SK-N-SH (cell line): ENCODE measurements around the gene CUEDC1. TPM values are rescaled to one million over a fixed set of nuclear protein-coding genes. Genes with fewer than 3 reads are reported as not detected.

Experiments
- CTCF ChIA-PET: fragments of 300-600, 350-600 bp; formaldehyde crosslinking; extraction: SDS; loops from one replicate; lab custom pipeline; 2021; lab: Yijun Ruan, JAX
- POLR2A ChIA-PET: fragments of 350-600 bp; sonication (Branson Sonifier 250); formaldehyde crosslinking; extraction: SDS; loops from one replicate; lab custom pipeline; 2020; ENCODE audit warnings: antibody characterized with exemption, inconsistent platforms; lab: Yijun Ruan, JAX
- DNase-seq: peaks from one replicate; pipeline ENCODE4 v3.0.0; 2012
- H2AFZ ChIP-seq: fragments of 200-600 bp; sonication (generic); 2 replicates; pipeline ENCODE4 v1.8.1; 2016; ENCODE audit warnings: antibody characterized with exemption, mild to moderate bottlenecking, low read depth
- H3F3A ChIP-seq: fragments of 200-600 bp; sonication (generic); replicated peaks from 2 replicates; pipeline ENCODE3; 2016; ENCODE audit warnings: antibody characterized with exemption, mild to moderate bottlenecking; ENCODE audit not compliant: insufficient read depth
- H3K27ac ChIP-seq, 2 experiments: fragments of 200-500 bp in 1 of 2; fragments of 200-600 bp in 1 of 2; sonication (Bioruptor generic) in 1 of 2; sonication (generic), shearing (Covaris generic) in 1 of 2; 2 replicates each; pipeline versions ENCODE4 v1.5.1 to v1.6.1; 2014 to 2016; ENCODE audit warnings: low read depth in 2 of 2, inconsistent platforms in 1 of 2, low read length in 1 of 2, mild to moderate bottlenecking in 1 of 2, mixed read lengths in 1 of 2
- H3K27me3 ChIP-seq: fragments of 200-600 bp; sonication (generic), shearing (Covaris generic); 2 replicates; pipeline ENCODE4 v1.6.1; 2016; ENCODE audit warnings: mixed run types; ENCODE audit not compliant: insufficient read depth
- H3K36me3 ChIP-seq, 2 experiments: fragments of 200-500 bp in 1 of 2; fragments of 200-600 bp in 1 of 2; sonication (Bioruptor generic) in 1 of 2; sonication (generic) in 1 of 2; replicated peaks in 1 of 2; 2 replicates each; pipeline versions ENCODE3 to v1.5.1; 2014 to 2016; ENCODE audit warnings: low read length in 1 of 2, mild to moderate bottlenecking in 1 of 2; ENCODE audit not compliant: insufficient read depth in 2 of 2, control insufficient read depth in 1 of 2
- H3K4me1 ChIP-seq, 2 experiments: fragments of 200-500 bp in 1 of 2; fragments of 200-600 bp in 1 of 2; sonication (Bioruptor generic) in 1 of 2; sonication (generic), shearing (Covaris generic) in 1 of 2; 2 replicates each; pipeline versions ENCODE4 v1.5.1 to v1.6.1; 2014 to 2016; ENCODE audit warnings: low read depth in 1 of 2, low read length in 1 of 2, mixed run types in 1 of 2; ENCODE audit not compliant: insufficient read depth in 2 of 2, control insufficient read depth in 1 of 2
- H3K4me2 ChIP-seq: fragments of 200-600 bp; sonication (generic), shearing (Covaris generic); 2 replicates; pipeline ENCODE4 v1.6.1; 2017; ENCODE audit warnings: mixed run types
- H3K4me3 ChIP-seq, 2 experiments: fragments of 200-500 bp in 1 of 2; fragments of 200-600 bp in 1 of 2; sonication (Bioruptor generic) in 1 of 2; sonication (generic), shearing (Covaris generic) in 1 of 2; 2 replicates each; pipeline versions ENCODE4 v1.5.1 to v1.8.1; 2014 to 2016; ENCODE audit warnings: low read depth in 2 of 2, inconsistent platforms in 1 of 2, low read length in 1 of 2, mild to moderate bottlenecking in 1 of 2, mixed read lengths in 1 of 2, moderate library complexity in 1 of 2
- H3K79me2 ChIP-seq: fragments of 200-600 bp; sonication (generic); 2 replicates; pipeline ENCODE4 v1.8.1; 2017; ENCODE audit warnings: mild to moderate bottlenecking; ENCODE audit not compliant: insufficient read depth
- H3K9ac ChIP-seq: fragments of 200-600 bp; sonication (generic); 2 replicates; pipeline ENCODE4 v1.6.1; 2017; ENCODE audit warnings: mixed run types
- H3K9me2 ChIP-seq: fragments of 200-600 bp; sonication (generic); 2 replicates; pipeline ENCODE4 v1.6.1; 2017; ENCODE audit warnings: mixed run types
- H3K9me3 ChIP-seq: fragments of 200-600 bp; sonication (generic); 2 replicates; pipeline ENCODE4 v1.6.1; 2017; ENCODE audit warnings: mixed run types, mild to moderate bottlenecking, moderate library complexity
- H4K20me1 ChIP-seq: fragments of 200-600 bp; sonication (generic); 2 replicates; pipeline ENCODE4 v1.6.1; 2017; ENCODE audit warnings: mild to moderate bottlenecking, mixed run types; ENCODE audit not compliant: insufficient read depth
- CHD2 ChIP-seq: fragments of 150-350 bp; IDR thresholded peaks from 2 replicates; pipeline ENCODE4 v1.6.1; 2018; ENCODE audit warnings: low read length; ENCODE audit not compliant: partially characterized antibody
- FOXM1 ChIP-seq: IDR thresholded peaks from 2 replicates; pipeline ENCODE4 v1.4.0; 2012; ENCODE audit warnings: low read depth, mild to moderate bottlenecking
- GABPA ChIP-seq: IDR thresholded peaks from 2 replicates; pipeline ENCODE4 v1.4.0; 2012; ENCODE audit warnings: low read depth, mild to moderate bottlenecking
- JUND ChIP-seq: IDR thresholded peaks from 2 replicates; pipeline ENCODE4 v1.4.0; 2012
- MXI1 ChIP-seq: IDR thresholded peaks from 2 replicates; pipeline ENCODE4 v1.6.1; 2012; ENCODE audit warnings: mild to moderate bottlenecking, low read depth, low read length, improper control_type of control experiment
- NFIC ChIP-seq: IDR thresholded peaks from 2 replicates; pipeline ENCODE4 v1.4.0; 2012; ENCODE audit warnings: borderline replicate concordance
- POLR2AphosphoS5 ChIP-seq: IDR thresholded peaks from 2 replicates; pipeline ENCODE4 v1.6.1; 2012; ENCODE audit warnings: low read depth, low read length
- RAD21 ChIP-seq: IDR thresholded peaks from 2 replicates; pipeline ENCODE4 v1.6.1; 2012; ENCODE audit warnings: mild to moderate bottlenecking, low read length
- RCOR1 ChIP-seq: fragments of 150-350 bp; IDR thresholded peaks from 2 replicates; pipeline ENCODE4 v1.6.1; 2017; ENCODE audit warnings: antibody characterized with exemption, low read length
- SIN3A ChIP-seq: IDR thresholded peaks from 2 replicates; pipeline ENCODE4 v1.6.1; 2012; ENCODE audit warnings: low read depth, mild to moderate bottlenecking, low read length, moderate library complexity, borderline replicate concordance
- SMC3 ChIP-seq: IDR thresholded peaks from 2 replicates; pipeline ENCODE4 v1.6.1; 2012; ENCODE audit warnings: low read depth, low read length, improper control_type of control experiment
- TAF1 ChIP-seq: IDR thresholded peaks from 2 replicates; pipeline ENCODE4 v1.6.1; 2012; ENCODE audit warnings: low read depth, mild to moderate bottlenecking, low read length, moderate library complexity, borderline replicate concordance
- YY1 ChIP-seq: IDR thresholded peaks from 2 replicates; pipeline ENCODE4 v1.4.0; 2012; ENCODE audit warnings: low read depth, mild to moderate bottlenecking
- WGBS: methylation state at CpG from one replicate; pipeline ENCODE4 v1.1.6; 2017; ENCODE audit warnings: low lambda C conversion rate; 5-methylcytosine and 5-hydroxymethylcytosine counted together
- polyA plus RNA-seq, 3 experiments: library from polyadenylated mRNA; depleted of rRNA; stranded (reverse); fragments of >200 nt; gene quantifications; 2 replicates each; pipeline ENCODE4 v1.2.3, GENCODE V29; 2012
- TF ChIP-seq, protein P1 (sequence below): fragments of 200-600 bp; sonication (generic); IDR thresholded peaks from 2 replicates; pipeline ENCODE4 v1.6.1; 2017; ENCODE audit warnings: antibody characterized with exemption, mild to moderate bottlenecking, moderate library complexity
- TF ChIP-seq, protein P2 (sequence below): IDR thresholded peaks from 2 replicates; pipeline ENCODE4 v1.4.0; 2012; ENCODE audit warnings: low read depth, borderline replicate concordance

The CUEDC1 gene
- polyA plus RNA-seq, 1 of the 3 experiments (the other 2 are of a cell fraction), result 58.9 TPM

DNA sequence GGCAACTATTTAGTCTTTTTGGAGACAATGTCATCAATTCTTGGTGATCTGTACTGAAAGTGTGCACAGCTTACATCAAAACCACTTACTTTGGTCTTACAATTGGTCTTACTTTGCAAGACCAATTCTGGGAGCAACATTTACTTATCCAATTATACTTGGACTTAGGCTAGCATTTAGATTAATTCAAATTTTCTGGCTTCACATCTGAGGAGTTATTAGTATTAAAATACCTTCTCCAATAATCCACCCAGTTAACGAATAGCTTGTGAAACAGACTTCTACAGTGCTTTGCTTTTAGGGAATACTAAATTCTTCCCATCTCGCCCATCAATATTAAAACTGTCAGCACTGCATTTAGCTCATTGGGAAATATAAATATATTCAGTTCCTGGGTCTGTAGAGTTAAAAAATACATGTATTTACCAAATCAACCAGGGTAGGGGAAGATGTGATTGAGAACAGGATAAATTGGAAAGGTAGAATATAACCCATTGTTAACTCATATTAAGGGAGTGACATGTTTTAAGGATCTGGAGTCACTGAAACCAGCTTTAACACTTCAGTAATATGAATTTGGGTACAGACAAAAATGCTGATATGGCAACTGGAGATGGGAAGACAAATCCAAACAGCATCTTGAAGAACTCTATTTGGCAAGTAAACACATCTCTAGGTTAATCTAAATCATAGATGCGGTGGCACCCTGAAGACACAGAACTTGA, 42.0 kb upstream of the CUEDC1 start:
- Histone ChIP-seq H3K9me3 (no peaks in the 10 kb centered on the region), H3K4me3 (no peak overlapping the region), H3K36me3 (peaks cover 51 to 58% of the 10 kb centered on the region in 2 experiments), H3K27me3 (no peaks in the 10 kb centered on the region), H4K20me1 (peaks cover 24% of the 10 kb centered on the region), H3K4me1 (peaks cover 3 to 13% of the 10 kb centered on the region in 2 experiments; a peak in 2 of 4 replicates), H3K79me2 (peaks cover 32% of the 10 kb centered on the region), H3K4me2 (no peak overlapping the region), H2AFZ (no peak overlapping the region), H3K9ac (no peak overlapping the region), H3K27ac (no peak overlapping the region), H3K9me2 (no peaks in the 10 kb centered on the region), H3F3A (peaks cover 72% of the 10 kb centered on the region)
- 97% methylated on average over 3 of the region's 3 CpGs for WGBS
- ChIA-PET CTCF (interaction anchor here (0.8 to 20.5 kb wide), 16 partner anchors 7 to 347 kb away, joined by 3 to 1002 read pairs (median 8); partner anchors contain the start of genes MRPS23, SRSF1 and VEZF1), POLR2A (interaction anchor here (1.0 to 5.0 kb wide), 7 partner anchors 10 to 141 kb away, joined by 3 to 36 read pairs (median 6); partner anchors contain the start of genes DYNLL2 and SRSF1)
- TF ChIP-seq RAD21 (no peak), POLR2AphosphoS5 (peak; percentile 1; the same call in 1 of the 2 replicates), JUND (peak; percentile 3; the same call in 1 of the 2 replicates)
- no peak for DNase-seq

DNA sequence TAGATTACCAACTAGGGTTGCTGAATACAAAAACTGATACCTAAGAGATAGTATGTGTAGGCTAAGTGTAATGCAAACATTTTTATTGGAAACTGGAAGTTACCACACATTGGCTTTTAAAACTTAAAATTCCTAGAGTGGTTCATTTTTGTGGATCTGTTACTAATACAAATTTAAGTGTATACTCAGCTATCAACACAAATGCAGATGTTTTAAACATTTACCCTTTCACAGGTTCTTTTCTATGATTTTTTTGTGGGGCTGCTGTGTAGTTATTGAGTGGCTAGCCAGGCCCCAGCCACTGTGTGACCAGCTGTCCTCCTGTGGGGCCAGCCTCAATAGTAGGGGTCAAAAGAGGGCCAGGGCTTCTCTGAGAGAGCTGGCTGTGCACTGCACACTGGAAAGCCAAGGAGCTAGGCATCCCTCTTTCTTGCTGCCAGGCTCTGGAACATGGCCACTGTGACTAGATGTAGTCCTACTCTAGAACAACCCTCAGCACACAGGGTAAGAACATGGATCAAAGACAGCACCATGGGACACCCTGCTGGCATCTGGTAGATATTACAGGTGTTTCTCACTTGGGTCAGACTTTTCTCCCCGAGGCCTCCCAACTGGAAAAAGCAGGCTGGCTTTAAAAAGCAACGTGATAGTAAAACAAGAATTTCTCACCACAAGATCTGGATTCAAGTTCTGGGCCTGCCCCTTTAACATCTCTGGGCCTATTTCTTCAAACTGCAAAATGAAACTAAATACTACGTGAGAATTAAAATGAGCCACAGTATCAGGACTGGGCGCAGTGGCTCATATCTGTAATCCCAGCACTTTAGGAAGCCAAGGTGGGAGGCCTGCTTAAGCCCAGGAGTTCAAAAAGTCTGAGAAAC, 40.1 kb upstream of the CUEDC1 start:
- Histone ChIP-seq H2AFZ (no peak overlapping the region), H3K9me3 (no peaks in the 10 kb centered on the region), H3K4me3 (no peak overlapping the region), H3K27me3 (no peaks in the 10 kb centered on the region), H3K27ac (peak overlapping the region; percentile 18 to 33; a peak in 3 of 4 replicates), H3K36me3 (peaks cover 33 to 38% of the 10 kb centered on the region in 2 experiments), H3K9ac (no peak overlapping the region), H4K20me1 (peaks cover 11% of the 10 kb centered on the region), H3F3A (peaks cover 71% of the 10 kb centered on the region), H3K4me1 (peaks cover 0 to 13% of the 10 kb centered on the region in 2 experiments; a peak in 2 of 4 replicates), H3K4me2 (no peak overlapping the region), H3K9me2 (no peaks in the 10 kb centered on the region), H3K79me2 (peaks cover 15% of the 10 kb centered on the region)
- POLR2A ChIA-PET, result interaction anchor here (1.1 to 5.0 kb wide), 6 partner anchors 12 to 137 kb away, joined by 3 to 36 read pairs (median 4); partner anchors contain the start of gene DYNLL2
- TF ChIP-seq RAD21 (peak; percentile 97), RCOR1 (no peak), TAF1 (no peak; the same call in 1 of the 2 replicates), SMC3 (peak; percentile 90), MXI1 (peak; percentile 43; the same call in 1 of the 2 replicates), CHD2 (peak; percentile 66), POLR2AphosphoS5 (peak; percentile 1; the same call in 1 of the 2 replicates), GABPA (no peak), SIN3A (peak; percentile 51; the same call in 1 of the 2 replicates), YY1 (peak; percentile 43; the same call in 1 of the 2 replicates), NFIC (no peak), FOXM1 (no peak; the same call in 1 of the 2 replicates), JUND (peak; percentile 5; the same call in 1 of the 2 replicates)
- TF ChIP-seq, protein P1, sequence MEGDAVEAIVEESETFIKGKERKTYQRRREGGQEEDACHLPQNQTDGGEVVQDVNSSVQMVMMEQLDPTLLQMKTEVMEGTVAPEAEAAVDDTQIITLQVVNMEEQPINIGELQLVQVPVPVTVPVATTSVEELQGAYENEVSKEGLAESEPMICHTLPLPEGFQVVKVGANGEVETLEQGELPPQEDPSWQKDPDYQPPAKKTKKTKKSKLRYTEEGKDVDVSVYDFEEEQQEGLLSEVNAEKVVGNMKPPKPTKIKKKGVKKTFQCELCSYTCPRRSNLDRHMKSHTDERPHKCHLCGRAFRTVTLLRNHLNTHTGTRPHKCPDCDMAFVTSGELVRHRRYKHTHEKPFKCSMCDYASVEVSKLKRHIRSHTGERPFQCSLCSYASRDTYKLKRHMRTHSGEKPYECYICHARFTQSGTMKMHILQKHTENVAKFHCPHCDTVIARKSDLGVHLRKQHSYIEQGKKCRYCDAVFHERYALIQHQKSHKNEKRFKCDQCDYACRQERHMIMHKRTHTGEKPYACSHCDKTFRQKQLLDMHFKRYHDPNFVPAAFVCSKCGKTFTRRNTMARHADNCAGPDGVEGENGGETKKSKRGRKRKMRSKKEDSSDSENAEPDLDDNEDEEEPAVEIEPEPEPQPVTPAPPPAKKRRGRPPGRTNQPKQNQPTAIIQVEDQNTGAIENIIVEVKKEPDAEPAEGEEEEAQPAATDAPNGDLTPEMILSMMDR, result peak; percentile 87
- TF ChIP-seq, protein P2, sequence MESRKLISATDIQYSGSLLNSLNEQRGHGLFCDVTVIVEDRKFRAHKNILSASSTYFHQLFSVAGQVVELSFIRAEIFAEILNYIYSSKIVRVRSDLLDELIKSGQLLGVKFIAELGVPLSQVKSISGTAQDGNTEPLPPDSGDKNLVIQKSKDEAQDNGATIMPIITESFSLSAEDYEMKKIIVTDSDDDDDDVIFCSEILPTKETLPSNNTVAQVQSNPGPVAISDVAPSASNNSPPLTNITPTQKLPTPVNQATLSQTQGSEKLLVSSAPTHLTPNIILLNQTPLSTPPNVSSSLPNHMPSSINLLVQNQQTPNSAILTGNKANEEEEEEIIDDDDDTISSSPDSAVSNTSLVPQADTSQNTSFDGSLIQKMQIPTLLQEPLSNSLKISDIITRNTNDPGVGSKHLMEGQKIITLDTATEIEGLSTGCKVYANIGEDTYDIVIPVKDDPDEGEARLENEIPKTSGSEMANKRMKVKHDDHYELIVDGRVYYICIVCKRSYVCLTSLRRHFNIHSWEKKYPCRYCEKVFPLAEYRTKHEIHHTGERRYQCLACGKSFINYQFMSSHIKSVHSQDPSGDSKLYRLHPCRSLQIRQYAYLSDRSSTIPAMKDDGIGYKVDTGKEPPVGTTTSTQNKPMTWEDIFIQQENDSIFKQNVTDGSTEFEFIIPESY, result no peak
- CTCF ChIA-PET, result interaction anchor here (0.6 to 20.5 kb wide), 30 partner anchors 10 to 860 kb away, joined by 3 to 1002 read pairs (median 4); partner anchors contain the start of genes MRPS23 and SRSF1
- 53% methylated on average over 4 of the region's 4 CpGs for WGBS
- peak; percentile 79 for DNase-seq
